MV-4-11 (cell line): Measurements from ENCODE around the gene KDM1B.
"Not testable (repeated sequence)": the region's sequence is repeated elsewhere in the genome, so short reads cannot be mapped to it uniquely, and the experiment has no call there.

Experiments
- DNase-seq: peaks from one replicate; lab custom pipeline; 2025; lab: John Stamatoyannopoulos, UW

Gene KDM1B

GRCh38 chr6:18189196-18189595 is 34.0 kb downstream of the KDM1B start:
- no peak for DNase-seq

DNA sequence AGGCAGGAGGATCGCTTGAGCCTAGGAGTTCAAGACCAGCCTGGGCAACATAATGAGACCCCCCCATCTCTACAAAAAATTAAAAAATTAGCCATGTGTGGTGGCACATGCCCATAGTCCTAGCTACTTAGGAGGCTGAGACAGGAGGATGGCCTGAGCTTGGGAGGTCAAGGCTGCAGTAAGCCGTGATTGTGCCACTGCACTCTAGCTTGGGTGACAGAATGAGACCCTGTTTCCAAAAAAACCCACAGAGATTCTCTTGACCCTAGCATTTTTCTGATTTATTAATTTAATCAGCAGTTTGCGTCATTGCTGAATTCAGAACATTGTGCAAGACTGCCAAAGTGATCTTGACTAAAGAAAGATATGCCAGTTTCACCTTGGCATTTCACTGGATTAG is 36.8 kb downstream of the KDM1B start:
- DNase-seq: no peak

- no peak for DNase-seq
These were observed 48.6 kb downstream of the KDM1B start for GRCh38 chr6:18203786-18204185.

- no peak for DNase-seq
These were observed 49.5 kb downstream of the KDM1B start for GRCh38 chr6:18204691-18205090.

GRCh38 chr6:18206591-18206990 is 51.4 kb downstream of the KDM1B start:
- no peak for DNase-seq

- DNase-seq: no peak
These were observed 52.2 kb downstream of the KDM1B start for GRCh38 chr6:18207438-18207837.

- no peak for DNase-seq
These were observed 52.7 kb downstream of the KDM1B start for GRCh38 chr6:18207949-18208348.

GRCh38 chr6:18208778-18209177 is 53.6 kb downstream of the KDM1B start:
- not testable (repeated sequence) for DNase-seq

- DNase-seq: no peak
These were observed 54.4 kb downstream of the KDM1B start for GRCh38 chr6:18209539-18210197.

DNA sequence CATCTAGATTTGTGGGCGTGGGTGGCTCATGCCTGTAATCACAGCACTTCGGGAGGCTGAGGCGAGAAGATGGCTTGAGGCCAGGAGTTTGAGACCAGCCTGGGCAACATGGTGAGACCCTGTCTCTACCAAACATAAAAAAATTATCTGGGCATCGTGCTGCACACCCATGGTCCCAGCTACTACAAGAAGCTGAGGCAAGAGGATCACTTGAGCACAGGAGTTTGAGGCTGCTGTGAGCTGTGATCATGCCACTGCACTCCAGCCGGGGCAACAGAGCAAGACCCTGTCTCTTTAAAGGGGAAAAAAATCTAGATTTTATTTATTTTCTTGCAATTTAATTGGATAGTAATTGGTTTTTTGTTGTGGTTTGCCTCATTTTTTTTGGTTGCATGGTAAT is 55.5 kb downstream of the KDM1B start:
- DNase-seq: no peak

DNA sequence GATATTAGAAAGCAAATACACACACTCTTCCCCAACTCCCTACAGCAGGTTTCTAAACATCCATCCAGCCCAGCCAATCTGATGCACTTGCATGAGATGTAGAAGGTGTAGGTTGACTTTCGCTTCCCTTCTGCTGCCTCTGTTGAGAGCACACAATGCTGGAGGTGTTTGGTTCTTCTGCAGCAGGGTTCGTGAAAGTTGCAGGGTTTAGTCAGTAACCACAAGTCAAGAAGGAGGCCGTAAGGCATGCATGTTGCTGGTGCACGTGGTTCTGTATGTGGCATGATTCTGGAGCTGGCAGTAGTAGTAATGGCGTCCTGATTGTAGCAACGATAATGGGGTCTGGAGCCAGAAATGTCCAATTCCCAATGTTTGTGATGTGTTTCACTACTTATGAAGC is 56.1 kb downstream of the KDM1B start:
- no peak for DNase-seq

DNA sequence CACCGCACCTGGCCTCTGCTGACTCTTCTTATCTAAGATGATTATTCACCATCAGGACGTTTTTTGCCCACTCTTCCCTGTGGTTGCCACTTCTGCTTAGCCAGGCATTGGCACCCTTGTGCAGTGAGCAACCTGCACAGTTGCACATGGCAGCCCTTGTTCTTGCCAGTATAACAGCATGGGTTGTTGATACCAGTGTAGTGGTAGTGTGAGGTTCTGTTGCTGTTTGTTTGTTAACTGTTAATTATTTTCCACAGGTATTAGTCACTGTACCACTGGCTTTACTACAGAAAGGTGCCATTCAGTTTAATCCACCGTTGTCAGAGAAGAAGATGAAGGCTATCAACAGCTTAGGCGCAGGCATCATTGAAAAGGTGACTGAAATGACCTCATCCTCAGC is 57.0 kb downstream of the KDM1B start:
- DNase-seq: no peak

DNA sequence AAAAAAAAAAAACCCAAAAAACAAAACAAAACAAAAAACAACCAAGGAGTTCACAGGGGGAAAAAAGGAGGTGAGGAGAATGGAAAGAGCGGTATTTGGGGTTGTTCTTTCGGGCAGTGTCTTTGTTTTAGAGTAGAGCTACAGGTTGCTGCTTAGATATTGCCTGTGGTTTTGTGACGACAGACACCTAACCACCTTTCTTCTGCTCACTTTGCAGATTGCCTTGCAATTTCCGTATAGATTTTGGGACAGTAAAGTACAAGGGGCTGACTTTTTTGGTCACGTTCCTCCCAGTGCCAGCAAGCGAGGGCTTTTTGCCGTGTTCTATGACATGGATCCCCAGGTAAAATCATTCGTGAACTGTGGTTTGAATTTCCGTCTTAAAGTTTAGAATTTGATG is 58.2 kb downstream of the KDM1B start:
- no peak for DNase-seq

DNA sequence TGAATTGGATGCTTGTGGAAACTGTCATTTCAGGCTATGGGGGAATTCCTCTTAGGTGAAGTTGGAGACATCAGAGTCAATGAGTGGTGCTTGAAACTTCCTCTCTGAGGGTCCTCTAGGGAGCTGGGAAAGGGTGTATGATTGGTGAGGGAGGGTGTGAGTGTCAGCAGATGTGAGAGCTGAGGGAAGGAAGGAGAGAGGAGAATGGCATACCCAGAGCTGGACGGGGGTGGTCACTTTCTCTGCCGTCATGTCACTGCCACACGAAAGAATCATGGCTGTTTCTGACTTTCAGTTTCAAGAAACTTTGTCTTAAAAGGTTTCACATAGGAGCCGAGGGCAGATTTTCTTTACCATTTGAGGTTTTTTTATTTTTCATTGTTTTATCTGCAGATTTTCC is 58.8 kb downstream of the KDM1B start:
- no peak for DNase-seq

GRCh38 chr6:18215436-18215835 is 60.2 kb downstream of the KDM1B start:
- peak; percentile 76 for DNase-seq

- DNase-seq: peak; percentile 6
These were observed 61.2 kb downstream of the KDM1B start for GRCh38 chr6:18216411-18216810.

DNA sequence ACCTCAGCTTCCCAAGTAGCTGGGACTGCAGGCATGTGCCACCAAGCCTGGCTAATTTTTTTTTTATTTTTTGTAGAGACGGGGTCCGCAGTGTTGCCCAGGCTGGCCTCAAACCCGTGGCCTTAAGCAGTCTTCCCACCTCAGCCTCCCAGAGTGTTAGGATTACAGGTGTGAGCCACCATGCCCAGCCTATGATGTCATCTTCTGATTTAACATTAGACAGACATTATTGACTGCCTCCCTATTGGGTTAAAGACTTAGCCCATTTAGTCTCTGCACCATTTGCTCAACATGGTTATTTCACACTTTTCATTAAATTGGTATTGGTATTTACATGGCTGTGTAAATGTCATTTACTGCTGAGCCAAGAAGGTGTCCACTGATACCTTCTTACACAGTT is 63.0 kb downstream of the KDM1B start:
- no peak for DNase-seq

- DNase-seq: no peak
These were observed 64.4 kb downstream of the KDM1B start for GRCh38 chr6:18219591-18219990.

GRCh38 chr6:18221288-18221615 is 66.0 kb downstream of the KDM1B start:
- no peak for DNase-seq

DNA sequence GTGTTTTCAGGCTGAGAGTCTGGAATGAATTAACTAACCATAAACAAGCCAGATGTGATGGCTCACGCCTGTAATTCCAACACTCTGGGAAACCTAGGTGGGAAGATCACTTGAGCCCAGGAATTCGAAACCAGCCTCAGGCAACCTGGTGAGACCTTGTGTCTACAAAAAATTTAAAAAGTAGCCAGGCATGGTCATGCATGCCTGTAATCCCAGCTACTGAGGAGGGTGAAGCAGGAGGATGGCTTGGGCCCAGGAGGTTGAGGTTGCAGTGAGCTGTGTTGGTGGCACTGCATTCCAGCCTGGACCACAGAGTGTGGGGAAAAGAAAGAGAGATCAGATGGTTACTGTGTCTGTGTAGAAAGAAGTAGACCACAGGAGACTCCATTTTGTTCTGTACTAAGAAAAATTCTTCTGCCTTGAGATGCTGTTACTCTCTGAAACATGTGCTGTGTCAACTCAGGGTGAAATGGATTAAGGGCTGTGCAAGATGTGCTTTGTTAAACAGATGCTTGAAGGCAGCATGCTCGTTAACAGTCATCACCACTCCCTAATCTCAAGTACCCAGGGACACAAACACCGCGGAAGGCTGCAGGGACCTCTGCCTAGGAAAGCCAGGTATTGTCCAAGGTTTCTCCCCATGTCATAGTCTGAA is 71.4 kb downstream of the KDM1B start:
- DNase-seq: not testable (repeated sequence)

DNA sequence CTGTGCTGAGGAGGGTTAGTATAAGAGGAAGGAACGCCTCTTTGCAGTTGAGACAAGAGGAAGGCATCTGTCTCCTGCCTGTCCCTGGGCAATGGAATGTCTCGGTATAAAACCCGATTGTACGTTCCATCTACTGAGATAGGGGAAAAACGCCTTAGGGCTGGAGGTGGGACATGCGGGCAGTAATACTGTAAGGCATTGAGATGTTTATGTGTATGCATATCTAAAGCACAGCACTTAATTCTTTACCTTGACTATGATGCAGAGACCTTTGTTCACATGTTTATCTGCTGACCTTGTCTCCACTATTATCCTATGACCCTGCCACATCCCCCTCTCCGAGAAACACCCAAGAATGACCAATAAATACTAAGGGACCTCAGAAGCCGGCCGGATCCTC is 71.9 kb downstream of the KDM1B start:
- not testable (repeated sequence) for DNase-seq

GRCh38 chr6:18228590-18228989 is 73.4 kb downstream of the KDM1B start:
- not testable (repeated sequence) for DNase-seq

GRCh38 chr6:18231856-18232255 is 76.6 kb downstream of the KDM1B start:
- DNase-seq: not testable (repeated sequence)

DNA sequence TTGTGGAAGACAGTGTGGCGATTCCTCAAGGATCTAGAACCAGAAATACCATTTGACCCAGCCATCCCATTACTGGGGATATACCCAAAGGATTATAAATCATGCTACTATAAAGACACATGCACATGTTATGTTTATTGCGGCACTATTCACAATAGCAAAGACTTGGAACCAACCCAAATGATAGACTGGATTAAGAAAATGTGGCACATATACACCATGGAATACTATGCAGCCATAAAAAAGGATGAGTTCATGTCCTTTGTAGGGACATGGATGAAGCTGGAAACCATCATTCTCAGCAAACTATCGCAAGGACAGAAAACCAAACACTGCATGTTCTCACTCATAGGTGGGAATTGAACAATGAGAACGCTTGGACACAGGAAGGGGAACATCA is 78.5 kb downstream of the KDM1B start:
- DNase-seq: not testable (repeated sequence)
